ENCODE results near the gene LAMB2.

The LAMB2 gene

GRCh38 chr3:49132437-49133225 is at the start of gene LAMB2:
LAMB2 (minus strand) TSS chr3:49133050; CDS start chr3:49132867, 183 bp downstream.
- Histone ChIP-seq H3K27me3 (ENCODE audit: insufficient read depth, low read length, poor library complexity, severe bottlenecking) (no peaks in the 10 kb centered on the region), H3K4me1 (ENCODE audit: insufficient read depth, low read length, poor library complexity, severe bottlenecking) (no peaks in the 10 kb centered on the region), H3K9me2 (replicated peaks; ENCODE audit: low read depth, low read length) (no peaks in the 10 kb centered on the region), H2AFZ (ENCODE audit: low read length) (no peak within 1 kb of the TSS), H4K20me1 (ENCODE audit: insufficient read depth, low read length, poor library complexity, severe bottlenecking) (no peaks in the 10 kb centered on the region), H3K4me2 (ENCODE audit: low read depth, low read length, poor library complexity, severe bottlenecking) (no peak within 1 kb of the TSS), H3K9ac (ENCODE audit: low read depth, low read length, poor library complexity, severe bottlenecking) (no peak within 1 kb of the TSS), H3K4me3 (ENCODE audit: low read length, poor library complexity, severe bottlenecking) (no peak within 1 kb of the TSS), H3F3A (ENCODE audit: low read depth) (no peaks in the 10 kb centered on the region), H3K9me3 (ENCODE audit: insufficient read depth, low read depth, low read length) (no peaks in the 10 kb centered on the region), H3K79me2 (ENCODE audit: insufficient read depth, low read length) (no peaks in the 10 kb centered on the region), H3K36me3 (ENCODE audit: insufficient read depth, low read length) (no peaks in the 10 kb centered on the region)
- TF ChIP-seq EZH2phosphoT487 (IDR thresholded peaks at IDR 0.05; ENCODE audit: borderline replicate concordance): no peak

DNA sequence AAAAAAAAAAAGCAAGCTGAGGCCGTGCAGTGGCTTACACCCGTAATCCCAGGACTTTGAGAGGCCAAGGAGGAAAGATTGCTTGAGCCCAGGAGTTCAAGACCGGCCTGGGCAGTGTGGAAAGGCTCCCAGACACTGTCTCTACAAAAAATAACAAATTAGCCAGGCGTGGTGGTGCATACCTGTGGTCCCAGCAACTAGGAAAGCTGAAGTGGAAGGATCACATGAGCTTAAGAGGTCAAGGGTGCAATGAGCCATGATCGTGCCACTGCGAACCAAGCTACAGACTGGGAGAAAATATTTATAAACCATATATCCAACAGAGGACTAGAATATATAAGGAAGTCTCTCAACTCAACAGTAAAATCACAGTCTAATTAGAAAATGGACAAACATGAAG is 48.5 kb upstream of the LAMB2 start:
- H3K9ac ChIP-seq (ENCODE audit: low read depth, low read length, poor library complexity, severe bottlenecking): no peak overlapping the region
- peaks cover 29% of the 10 kb centered on the region for H3K27me3 ChIP-seq (ENCODE audit: insufficient read depth, low read length, poor library complexity, severe bottlenecking)
- H4K20me1 ChIP-seq (ENCODE audit: insufficient read depth, low read length, poor library complexity, severe bottlenecking): no peaks in the 10 kb centered on the region
- H3K4me3 ChIP-seq (ENCODE audit: low read length, poor library complexity, severe bottlenecking): no peak overlapping the region
- no peak for TF ChIP-seq EZH2phosphoT487 (IDR thresholded peaks at IDR 0.05; ENCODE audit: borderline replicate concordance)
- TF ChIP-seq, protein P1, sequence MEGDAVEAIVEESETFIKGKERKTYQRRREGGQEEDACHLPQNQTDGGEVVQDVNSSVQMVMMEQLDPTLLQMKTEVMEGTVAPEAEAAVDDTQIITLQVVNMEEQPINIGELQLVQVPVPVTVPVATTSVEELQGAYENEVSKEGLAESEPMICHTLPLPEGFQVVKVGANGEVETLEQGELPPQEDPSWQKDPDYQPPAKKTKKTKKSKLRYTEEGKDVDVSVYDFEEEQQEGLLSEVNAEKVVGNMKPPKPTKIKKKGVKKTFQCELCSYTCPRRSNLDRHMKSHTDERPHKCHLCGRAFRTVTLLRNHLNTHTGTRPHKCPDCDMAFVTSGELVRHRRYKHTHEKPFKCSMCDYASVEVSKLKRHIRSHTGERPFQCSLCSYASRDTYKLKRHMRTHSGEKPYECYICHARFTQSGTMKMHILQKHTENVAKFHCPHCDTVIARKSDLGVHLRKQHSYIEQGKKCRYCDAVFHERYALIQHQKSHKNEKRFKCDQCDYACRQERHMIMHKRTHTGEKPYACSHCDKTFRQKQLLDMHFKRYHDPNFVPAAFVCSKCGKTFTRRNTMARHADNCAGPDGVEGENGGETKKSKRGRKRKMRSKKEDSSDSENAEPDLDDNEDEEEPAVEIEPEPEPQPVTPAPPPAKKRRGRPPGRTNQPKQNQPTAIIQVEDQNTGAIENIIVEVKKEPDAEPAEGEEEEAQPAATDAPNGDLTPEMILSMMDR (conservative IDR thresholded peaks at IDR 0.05; ENCODE audit: low read length): no peak
- H3K79me2 ChIP-seq (ENCODE audit: insufficient read depth, low read length): no peaks in the 10 kb centered on the region
- H3F3A ChIP-seq (ENCODE audit: low read depth): no peaks in the 10 kb centered on the region
- no peaks in the 10 kb centered on the region for H3K9me2 ChIP-seq (replicated peaks; ENCODE audit: low read depth, low read length)
- H3K4me1 ChIP-seq (ENCODE audit: insufficient read depth, low read length, poor library complexity, severe bottlenecking): no peaks in the 10 kb centered on the region
- no peak overlapping the region for H2AFZ ChIP-seq (ENCODE audit: low read length)
- no peaks in the 10 kb centered on the region for H3K36me3 ChIP-seq (ENCODE audit: insufficient read depth, low read length)
- no peak overlapping the region for H3K4me2 ChIP-seq (ENCODE audit: low read depth, low read length, poor library complexity, severe bottlenecking)
- no peaks in the 10 kb centered on the region for H3K9me3 ChIP-seq (ENCODE audit: insufficient read depth, low read depth, low read length)

DNA sequence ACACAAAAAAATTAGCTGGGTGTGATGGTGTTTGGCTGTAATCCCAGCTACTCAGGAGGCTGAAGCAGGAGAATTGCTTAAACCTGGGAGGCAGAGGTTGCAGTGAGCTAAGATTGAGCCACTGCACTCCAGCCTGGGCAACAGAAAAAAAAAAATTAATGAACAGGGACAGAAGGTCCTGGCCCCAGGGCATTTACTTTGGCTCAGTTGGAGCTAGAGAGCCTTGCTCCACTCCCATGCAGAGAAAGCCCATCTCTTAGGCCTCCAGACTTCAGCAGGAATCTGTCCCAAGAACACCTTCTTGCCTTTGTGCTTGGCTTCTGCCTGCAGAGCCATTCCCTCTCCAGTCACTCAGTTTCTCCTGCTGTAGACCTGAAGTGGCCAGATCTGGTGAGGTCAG is 47.3 kb upstream of the LAMB2 start:
- H3K36me3 ChIP-seq (ENCODE audit: insufficient read depth, low read length): no peaks in the 10 kb centered on the region
- H3K4me3 ChIP-seq (ENCODE audit: low read length, poor library complexity, severe bottlenecking): no peak overlapping the region
- H3K9ac ChIP-seq (ENCODE audit: low read depth, low read length, poor library complexity, severe bottlenecking): no peak overlapping the region
- peaks cover 2% of the 10 kb centered on the region for H3K4me1 ChIP-seq (ENCODE audit: insufficient read depth, low read length, poor library complexity, severe bottlenecking)
- no peaks in the 10 kb centered on the region for H4K20me1 ChIP-seq (ENCODE audit: insufficient read depth, low read length, poor library complexity, severe bottlenecking)
- no peak overlapping the region for H3K4me2 ChIP-seq (ENCODE audit: low read depth, low read length, poor library complexity, severe bottlenecking)
- no peaks in the 10 kb centered on the region for H3K79me2 ChIP-seq (ENCODE audit: insufficient read depth, low read length)
- no peaks in the 10 kb centered on the region for H3K9me3 ChIP-seq (ENCODE audit: insufficient read depth, low read depth, low read length)
- no peaks in the 10 kb centered on the region for H3F3A ChIP-seq (ENCODE audit: low read depth)
- no peaks in the 10 kb centered on the region for H3K9me2 ChIP-seq (replicated peaks; ENCODE audit: low read depth, low read length)
- TF ChIP-seq, protein P1 (conservative IDR thresholded peaks at IDR 0.05; ENCODE audit: low read length): no peak
- no peak for TF ChIP-seq EZH2phosphoT487 (IDR thresholded peaks at IDR 0.05; ENCODE audit: borderline replicate concordance)
- no peak overlapping the region for H2AFZ ChIP-seq (ENCODE audit: low read length)
- peaks cover 29% of the 10 kb centered on the region for H3K27me3 ChIP-seq (ENCODE audit: insufficient read depth, low read length, poor library complexity, severe bottlenecking)

DNA sequence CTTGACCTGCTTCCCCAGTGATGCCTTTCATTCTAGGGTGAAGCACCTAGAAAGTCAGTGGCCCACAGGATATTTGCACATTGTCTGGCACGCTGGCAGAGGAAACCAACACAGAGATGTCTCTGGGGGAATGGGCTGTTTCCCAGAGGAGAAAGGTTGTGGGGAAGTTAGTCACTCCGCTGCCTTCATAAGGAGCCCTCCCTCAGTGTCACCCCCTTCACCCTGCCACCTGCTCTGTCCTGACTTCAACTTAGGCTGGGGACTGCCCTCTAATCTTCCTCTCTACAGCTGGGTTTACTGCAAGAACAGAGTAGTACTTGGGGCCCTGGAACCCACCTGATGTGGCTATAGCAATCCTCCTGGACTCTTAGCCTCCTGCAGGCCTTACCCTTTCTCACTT is 44.2 kb upstream of the LAMB2 start:
- Histone ChIP-seq H3K4me2 (ENCODE audit: low read depth, low read length, poor library complexity, severe bottlenecking) (no peak overlapping the region), H3F3A (ENCODE audit: low read depth) (no peaks in the 10 kb centered on the region), H4K20me1 (ENCODE audit: insufficient read depth, low read length, poor library complexity, severe bottlenecking) (no peaks in the 10 kb centered on the region), H3K4me3 (ENCODE audit: low read length, poor library complexity, severe bottlenecking) (no peak overlapping the region), H3K4me1 (ENCODE audit: insufficient read depth, low read length, poor library complexity, severe bottlenecking) (peaks cover 12% of the 10 kb centered on the region), H3K79me2 (ENCODE audit: insufficient read depth, low read length) (no peaks in the 10 kb centered on the region), H2AFZ (ENCODE audit: low read length) (no peak overlapping the region), H3K36me3 (ENCODE audit: insufficient read depth, low read length) (no peaks in the 10 kb centered on the region), H3K27me3 (ENCODE audit: insufficient read depth, low read length, poor library complexity, severe bottlenecking) (peaks cover 21% of the 10 kb centered on the region), H3K9me3 (ENCODE audit: insufficient read depth, low read depth, low read length) (no peaks in the 10 kb centered on the region), H3K9ac (ENCODE audit: low read depth, low read length, poor library complexity, severe bottlenecking) (no peak overlapping the region), H3K9me2 (replicated peaks; ENCODE audit: low read depth, low read length) (no peaks in the 10 kb centered on the region)
- TF ChIP-seq, protein P1 (conservative IDR thresholded peaks at IDR 0.05; ENCODE audit: low read length): no peak
- no peak for TF ChIP-seq EZH2phosphoT487 (IDR thresholded peaks at IDR 0.05; ENCODE audit: borderline replicate concordance)
